M059J (cell line): ENCODE measurements around the gene SLC22A1. TPM values are rescaled to one million over a fixed set of nuclear protein-coding genes. Genes with fewer than 3 reads are reported as not detected.

ENCODE experiments used
- DNase-seq: peaks from one replicate; pipeline ENCODE4 v3.0.0-alpha.2; 2012; ENCODE audit warnings: low read depth
- total RNA-seq: library from RNA; depleted of rRNA; stranded (reverse); fragments of >200 nt; shearing (Covaris generic); gene quantifications from 2 replicates; pipeline ENCODE4 v1.2.3, GENCODE V29; 2014; rRNA removed

The SLC22A1 gene
- total RNA-seq, 1 experiment from 2014 or later = not detected

DNA sequence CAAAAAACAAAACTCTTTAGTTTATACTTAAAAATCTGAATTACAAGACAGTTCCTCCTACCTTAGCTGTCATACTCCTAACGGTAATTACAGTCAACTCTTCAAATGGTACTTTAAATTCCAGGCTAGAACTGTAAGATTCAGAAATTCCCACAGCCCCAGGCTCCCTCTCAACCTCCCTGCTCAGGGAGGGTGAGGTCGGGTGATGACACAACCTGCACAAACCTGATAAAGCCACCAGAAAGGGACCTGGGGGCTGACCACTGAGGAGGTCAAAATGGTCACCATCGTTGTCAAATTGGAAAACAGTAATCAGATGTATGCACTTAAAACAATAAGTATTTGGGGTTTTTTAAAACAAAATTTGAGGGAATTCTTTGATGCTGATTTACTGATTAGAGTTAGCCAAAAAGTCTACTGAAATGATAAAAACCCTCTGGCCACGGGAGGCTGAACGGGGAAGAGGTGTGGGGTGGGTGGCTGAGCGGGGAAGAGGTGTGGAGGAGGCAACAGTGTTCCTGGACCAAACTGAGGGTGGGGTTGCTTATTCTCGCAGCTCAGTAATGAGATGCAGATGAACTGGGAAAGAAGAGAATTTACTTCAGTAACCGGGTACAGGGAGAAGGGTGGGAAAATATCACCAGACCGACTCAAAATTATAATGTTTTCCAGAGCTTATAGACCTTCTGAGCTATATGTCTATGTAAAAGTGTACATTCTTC lies 52.4 kb downstream of the SLC22A1 start:
- DNase-seq = no peak

DNA sequence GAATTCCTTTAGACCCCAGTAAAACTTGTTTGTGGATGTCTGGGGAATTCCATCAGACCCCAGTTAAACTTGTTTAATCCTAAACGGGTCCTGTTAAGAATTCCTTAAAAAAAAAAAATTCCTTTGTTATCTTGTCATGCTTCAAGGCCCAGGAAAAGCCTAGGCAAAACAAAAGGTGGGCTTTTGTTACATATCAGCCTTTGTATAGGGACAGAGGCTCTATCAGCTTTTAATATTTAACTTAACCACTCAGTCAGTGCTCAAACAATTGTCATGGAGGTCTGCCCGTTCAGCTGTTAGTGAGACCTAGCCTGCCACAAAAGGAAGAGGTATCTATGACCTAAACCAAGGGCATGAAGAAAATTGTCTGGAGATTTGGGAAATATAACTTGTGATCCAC lies 53.1 kb downstream of the SLC22A1 start:
- no peak for DNase-seq

DNA sequence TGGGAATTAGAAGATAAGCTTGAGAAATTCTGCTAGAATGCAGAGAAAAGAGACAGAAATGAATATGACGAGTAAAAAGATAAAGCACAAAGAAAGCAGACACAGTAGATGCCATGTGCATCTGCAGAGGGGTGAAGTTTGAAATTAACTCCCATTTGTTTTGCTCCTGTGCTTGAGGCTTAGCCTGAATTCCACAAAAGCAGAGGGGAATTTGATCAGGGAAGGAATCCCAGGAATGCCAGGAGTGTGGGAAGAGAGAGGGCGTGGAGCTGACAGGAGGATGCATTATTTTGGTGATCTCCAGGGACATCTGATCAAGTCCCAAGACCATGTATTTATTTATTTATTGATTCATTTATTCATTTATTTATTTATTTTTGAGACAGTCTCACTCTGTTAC lies 55.6 kb downstream of the SLC22A1 start:
- DNase-seq = no peak

GRCh38 chr6:160178271-160178670 lies 56.7 kb downstream of the SLC22A1 start:
- no peak for DNase-seq

- DNase-seq = no peak
Measured at GRCh38 chr6:160180706-160181105, 59.1 kb downstream of the SLC22A1 start.

DNA sequence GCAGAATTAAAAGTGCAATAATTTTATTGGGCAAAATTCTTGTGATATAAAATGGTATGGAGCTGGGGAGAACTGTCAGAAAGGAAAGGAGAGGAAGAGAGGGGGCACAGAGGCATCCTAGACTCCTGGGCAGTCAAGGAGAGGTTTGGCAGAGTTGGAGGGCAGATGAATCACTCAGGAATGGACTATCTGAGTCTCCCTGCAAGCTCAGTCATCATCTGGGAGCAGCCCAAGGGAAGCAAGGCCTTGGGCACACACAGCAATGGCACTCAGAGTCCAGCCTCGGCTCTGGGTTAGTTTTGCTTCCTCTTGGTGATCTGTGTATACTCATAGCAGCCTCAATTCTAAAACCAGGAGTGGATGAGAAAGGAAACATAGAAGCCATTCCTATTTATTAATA lies 67.2 kb downstream of the SLC22A1 start:
- peak; percentile 76 for DNase-seq

GRCh38 chr6:160190081-160190480 lies 68.5 kb downstream of the SLC22A1 start:
- DNase-seq = no peak

DNA sequence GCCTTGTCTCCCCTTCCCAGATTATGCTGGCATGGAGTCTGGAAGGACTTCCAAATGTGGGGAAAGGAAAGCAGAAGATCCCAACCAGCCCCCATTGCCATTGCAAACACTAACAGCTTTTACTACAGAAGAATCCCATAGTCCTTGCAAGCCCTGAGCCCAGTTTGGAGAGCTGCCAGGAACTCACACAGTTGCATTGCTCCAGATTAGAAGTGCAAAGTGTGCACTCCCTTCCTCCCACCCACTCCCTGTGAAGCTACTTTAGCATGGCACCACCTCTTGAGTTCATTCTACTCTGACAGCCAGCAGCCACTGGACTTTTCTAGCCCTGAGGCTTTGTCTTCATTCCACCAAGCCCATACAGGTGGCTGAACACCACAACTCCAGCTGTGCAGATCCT lies 69.4 kb downstream of the SLC22A1 start:
- no peak for DNase-seq

DNA sequence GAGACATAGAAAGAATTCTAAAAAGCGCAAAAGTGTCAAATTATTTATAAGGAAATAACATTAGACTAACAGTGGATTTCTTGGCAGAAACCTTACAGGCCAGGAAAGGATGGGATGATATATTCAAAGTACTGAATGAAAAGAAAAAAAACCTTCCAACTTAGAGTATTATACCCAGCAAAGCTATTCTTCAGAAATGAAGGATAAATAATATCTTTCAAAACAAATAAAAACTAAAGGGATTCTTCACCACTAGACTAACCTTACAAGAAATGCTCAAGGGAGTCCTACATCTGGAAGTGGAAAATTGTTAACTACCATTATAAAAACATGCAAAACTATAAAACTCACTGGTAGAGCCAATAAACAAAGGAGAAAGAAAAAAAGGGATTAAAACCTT lies 71.2 kb downstream of the SLC22A1 start:
- DNase-seq = no peak

DNA sequence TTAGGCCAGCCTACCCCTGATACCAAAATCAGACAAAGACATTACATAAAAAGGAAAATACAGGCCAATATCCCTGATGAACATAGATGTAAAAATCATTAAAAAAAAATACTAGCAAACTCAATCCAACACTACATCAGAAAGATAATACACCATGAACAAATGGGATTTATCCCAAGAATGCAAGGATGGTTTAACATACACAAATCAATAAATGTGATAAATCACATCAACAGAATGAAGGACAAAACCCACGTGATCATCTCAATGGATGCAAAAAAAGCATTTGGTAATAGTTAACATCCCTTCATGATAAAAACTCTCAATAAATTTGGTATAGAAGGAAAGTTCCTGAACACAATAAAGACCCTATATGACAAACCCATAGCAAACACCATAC lies 73.2 kb downstream of the SLC22A1 start:
- no peak for DNase-seq

DNA sequence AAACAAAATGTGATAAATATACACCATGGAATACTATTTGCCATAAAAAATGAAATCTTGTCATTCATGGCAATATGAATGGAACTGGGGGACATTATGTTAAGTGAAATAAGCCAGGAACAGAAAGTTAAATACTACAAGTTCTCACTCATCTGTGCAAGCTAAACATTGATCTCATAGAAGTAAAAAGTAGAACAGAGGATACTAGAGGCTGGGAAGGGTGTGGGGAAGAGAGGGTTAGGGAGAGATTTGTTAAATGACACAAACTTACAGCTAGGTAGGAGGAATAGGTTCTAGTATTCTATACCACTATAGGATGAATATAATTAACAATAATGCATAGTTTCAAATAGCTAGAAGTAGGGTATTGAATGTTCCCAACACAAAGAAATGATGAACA lies 76.0 kb downstream of the SLC22A1 start:
- DNase-seq = no peak

GRCh38 chr6:160198606-160199211 lies 77.1 kb downstream of the SLC22A1 start:
- DNase-seq = peak; percentile 16

- no peak for DNase-seq
Measured at GRCh38 chr6:160201061-160201460, 79.4 kb downstream of the SLC22A1 start.

DNA sequence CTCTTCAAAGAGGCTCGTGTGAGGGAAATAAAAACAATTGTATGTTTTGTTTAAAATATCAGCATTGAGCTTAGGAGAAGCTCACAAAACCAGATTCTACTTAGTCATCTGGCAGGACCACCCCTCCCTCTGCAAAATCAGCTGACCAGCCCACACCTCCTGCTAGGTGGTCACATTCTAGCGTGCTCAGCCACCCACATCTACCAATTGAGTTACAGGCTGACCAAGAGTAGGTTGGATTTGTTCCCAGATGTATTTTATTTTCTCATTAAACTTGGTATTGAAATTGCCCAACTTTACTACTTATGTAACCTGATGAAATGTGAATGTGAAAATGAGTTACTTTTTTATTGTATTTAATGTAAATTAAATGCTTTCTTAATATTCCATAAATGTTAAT lies 80.8 kb downstream of the SLC22A1 start:
- DNase-seq = peak; percentile 48

GRCh38 chr6:160203076-160203475 lies 81.5 kb downstream of the SLC22A1 start:
- DNase-seq = no peak

- DNase-seq = no peak
Measured at GRCh38 chr6:160203522-160203921, 81.9 kb downstream of the SLC22A1 start.

DNA sequence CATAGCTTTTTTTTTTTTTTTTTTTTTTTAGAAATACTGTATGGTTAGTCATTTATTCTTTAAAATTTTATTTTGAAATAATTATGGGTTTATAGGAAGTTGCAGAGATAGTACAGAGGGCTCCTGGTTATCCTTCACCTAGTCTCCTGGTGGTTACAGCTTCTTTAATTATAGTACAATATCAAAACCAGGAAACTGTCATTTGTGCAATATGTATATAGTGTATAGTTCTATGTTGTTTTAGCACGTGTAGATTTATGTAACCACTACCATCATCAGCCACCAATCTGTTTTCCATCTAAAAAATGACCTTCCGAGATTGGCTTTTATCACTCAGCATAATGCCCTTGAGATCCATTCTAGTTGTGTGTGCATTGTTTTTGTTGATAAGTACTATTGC lies 82.3 kb downstream of the SLC22A1 start:
- no peak for DNase-seq

DNA sequence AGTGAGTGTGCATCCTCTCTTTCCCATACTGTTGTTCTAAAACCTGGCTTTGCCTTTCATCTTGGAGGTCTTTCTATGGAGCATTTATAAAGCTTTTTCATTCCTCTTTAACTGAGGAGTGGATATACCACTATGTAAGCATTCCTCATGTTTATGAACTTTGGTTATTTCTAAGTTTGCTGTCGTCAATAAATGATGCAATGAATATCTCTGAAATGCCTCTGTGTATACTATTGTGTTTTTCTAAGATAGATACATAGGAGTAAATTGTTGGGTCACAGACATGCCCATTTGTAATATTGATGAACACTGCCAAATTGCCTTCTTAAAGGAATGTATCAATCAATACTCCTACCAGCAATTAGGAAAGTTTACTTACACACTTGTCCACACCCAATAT lies 83.1 kb downstream of the SLC22A1 start:
- no peak for DNase-seq

DNA sequence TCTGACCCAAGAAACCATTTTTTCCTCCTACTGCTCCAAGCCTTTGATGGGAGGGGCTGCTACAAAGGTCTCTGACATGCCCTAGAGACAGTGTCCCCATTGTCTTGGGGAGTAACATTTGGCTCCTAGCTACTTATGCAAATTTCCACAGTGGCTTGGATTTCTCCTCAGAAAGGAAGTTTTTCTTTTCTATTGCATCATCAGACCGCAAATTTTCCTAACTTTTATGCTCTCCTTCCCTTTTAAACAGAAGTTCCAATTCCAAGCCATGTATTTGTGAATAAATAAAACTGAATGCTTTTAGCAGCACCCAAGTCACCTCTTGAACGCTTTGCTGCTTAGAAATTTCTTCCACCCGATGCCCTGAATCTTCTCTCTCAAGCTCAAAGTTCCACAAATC lies 86.0 kb downstream of the SLC22A1 start:
- DNase-seq = no peak

Other genes starting within 250 kb of the SLC22A1 start
- not detected in 2 replicates for gene MAS1, start 230.8 kb upstream of the SLC22A1 start, total RNA-seq
- 41.4 and 67.8 TPM in 2 replicates for gene IGF2R, start 152.7 kb upstream of the SLC22A1 start, total RNA-seq
- gene SLC22A2, start 137.0 kb downstream of the SLC22A1 start, total RNA-seq = not detected in 2 replicates
- 0.94 and 1.1 TPM in 2 replicates for gene SLC22A3, start 226.6 kb downstream of the SLC22A1 start, total RNA-seq